GM12878 (cell line): ENCODE results near the gene TAB2. TPM values are rescaled to one million over a fixed set of nuclear protein-coding genes. Genes with fewer than 3 reads are reported as not detected.

Experiments used
- ASH2L ChIP-seq: fragments of 300-600, 200-600 bp; sonication (generic); IDR thresholded peaks from 2 replicates; pipeline ENCODE4 v1.6.1; 2017; ENCODE audit warnings: low read depth, mild to moderate bottlenecking, borderline replicate concordance
- CBX5 ChIP-seq: sonication (generic); IDR thresholded peaks from 2 replicates; pipeline ENCODE4 v1.6.1; 2016; ENCODE audit warnings: low read depth, moderate library complexity, mild to moderate bottlenecking, inconsistent platforms
- DPF2 ChIP-seq: fragments of 450-650 bp; IDR thresholded peaks from 2 replicates; pipeline ENCODE4 v1.6.1; 2017; ENCODE audit warnings: mild to moderate bottlenecking
- EED ChIP-seq: sonication (generic); IDR thresholded peaks from 2 replicates; pipeline ENCODE4 v1.6.1; 2016; ENCODE audit warnings: antibody characterized with exemption, low read depth
- EGR1 ChIP-seq, 2 experiments: IDR thresholded peaks; 1 replicate in 1 of 2; 2 replicates in 1 of 2; pipeline ENCODE4 v1.6.1; 2011 to 2012; ENCODE audit warnings: low read depth in 2 of 2, low read length in 2 of 2, borderline replicate concordance in 1 of 2, mild to moderate bottlenecking in 1 of 2, moderate library complexity in 1 of 2
- EP300 ChIP-seq, 2 experiments: fragments of 150-350 bp in 1 of 2; IDR thresholded peaks; 2 replicates each; pipeline ENCODE4 v1.6.1; 2011 to 2012; ENCODE audit warnings: low read depth in 2 of 2, low read length in 2 of 2, borderline replicate concordance in 1 of 2, improper control_type of control experiment in 1 of 2, inconsistent platforms in 1 of 2; ENCODE audit not compliant: control insufficient read depth in 1 of 2
- FOS ChIP-seq: IDR thresholded peaks from 3 replicates; pipeline ENCODE4 v1.6.1; 2011; ENCODE audit warnings: borderline replicate concordance; ENCODE audit not compliant: insufficient read length; ENCODE audit errors: extremely low read depth
- GATAD2B ChIP-seq: fragments of 450-650 bp; conservative IDR thresholded peaks from 2 replicates; pipeline ENCODE4 v1.6.1; 2017; ENCODE audit warnings: low read depth, mild to moderate bottlenecking, moderate library complexity
- KLF5 ChIP-seq: fragments of 450-650 bp; IDR thresholded peaks from 2 replicates; pipeline ENCODE4 v1.6.1; 2014; ENCODE audit warnings: mild to moderate bottlenecking; ENCODE audit not compliant: partially characterized antibody
- MEF2B ChIP-seq: fragments of 450-650 bp; IDR thresholded peaks from 2 replicates; pipeline ENCODE4 v1.6.1; 2018; ENCODE audit warnings: mild to moderate bottlenecking, moderate library complexity; ENCODE audit not compliant: partially characterized antibody, poor library complexity, severe bottlenecking
- MTA2 ChIP-seq: fragments of 450-650 bp; IDR thresholded peaks from 2 replicates; pipeline ENCODE4 v1.6.1; 2016; ENCODE audit warnings: low read depth, mild to moderate bottlenecking, moderate library complexity
- MXI1 ChIP-seq: fragments of 150-350 bp; IDR thresholded peaks from 2 replicates; pipeline ENCODE4 v1.6.1; 2011; ENCODE audit warnings: low read depth, mild to moderate bottlenecking, inconsistent platforms, low read length, improper control_type of control experiment
- NBN ChIP-seq: fragments of 450-650 bp; IDR thresholded peaks from 2 replicates; pipeline ENCODE4 v1.6.1; 2016
- NFXL1 ChIP-seq: fragments of 450-650 bp; IDR thresholded peaks from 2 replicates; pipeline ENCODE4 v1.6.1; 2017; ENCODE audit warnings: antibody characterized with exemption, mild to moderate bottlenecking, borderline replicate concordance
- NFYA ChIP-seq: IDR thresholded peaks from 2 replicates; pipeline ENCODE4 v1.6.1; 2011; ENCODE audit warnings: low read depth, mild to moderate bottlenecking, low read length, improper control_type of control experiment, borderline replicate concordance
- NR2F1 ChIP-seq: fragments of 450-650 bp; conservative IDR thresholded peaks from 2 replicates; pipeline ENCODE4 v1.6.1; 2017; ENCODE audit warnings: mild to moderate bottlenecking
- NRF1 ChIP-seq: conservative IDR thresholded peaks from 2 replicates; pipeline ENCODE4 v1.6.1; 2011; ENCODE audit warnings: mild to moderate bottlenecking, low read depth, low read length, improper control_type of control experiment
- PAX5 ChIP-seq: IDR thresholded peaks from 2 replicates; pipeline ENCODE4 v1.6.1; 2011; ENCODE audit warnings: low read depth, low read length, borderline replicate concordance
- PBX3 ChIP-seq: IDR thresholded peaks from 2 replicates; pipeline ENCODE4 v1.6.1; 2011; ENCODE audit warnings: mild to moderate bottlenecking, low read depth, low read length, moderate library complexity; ENCODE audit not compliant: insufficient replicate concordance
- PML ChIP-seq: IDR thresholded peaks from 2 replicates; pipeline ENCODE4 v1.6.1; 2012; ENCODE audit warnings: low read length, inconsistent platforms
- POLR2AphosphoS5 ChIP-seq: IDR thresholded peaks from 2 replicates; pipeline ENCODE4 v1.6.1; 2011; ENCODE audit warnings: mild to moderate bottlenecking, low read length, inconsistent platforms
- SIN3A ChIP-seq: IDR thresholded peaks from 2 replicates; pipeline ENCODE4 v1.6.1; 2012; ENCODE audit warnings: low read depth, low read length, improper control_type of control experiment
- SMAD1 ChIP-seq: fragments of 450-650 bp; IDR thresholded peaks from 2 replicates; pipeline ENCODE4 v1.6.1; 2018; ENCODE audit warnings: mild to moderate bottlenecking, low read depth; ENCODE audit not compliant: partially characterized antibody
- SREBF2 ChIP-seq: IDR thresholded peaks from 2 replicates; pipeline ENCODE4 v1.6.1; 2012; ENCODE audit warnings: mild to moderate bottlenecking, low read length
- STAT1 ChIP-seq: fragments of 450-650 bp; conservative IDR thresholded peaks from 2 replicates; pipeline ENCODE4 v1.6.1; 2014; ENCODE audit warnings: antibody characterized with exemption, mild to moderate bottlenecking
- TARDBP ChIP-seq: IDR thresholded peaks from 2 replicates; pipeline ENCODE4 v1.6.1; 2016; ENCODE audit warnings: borderline replicate concordance
- TBL1XR1 ChIP-seq: IDR thresholded peaks from 2 replicates; pipeline ENCODE4 v1.6.1; 2012; ENCODE audit warnings: low read depth, low read length, improper control_type of control experiment
- ZBED1 ChIP-seq: IDR thresholded peaks from 2 replicates; pipeline ENCODE4 v1.6.1; 2016; ENCODE audit warnings: borderline replicate concordance
- ZNF217 ChIP-seq: fragments of 450-650 bp; IDR thresholded peaks from 2 replicates; pipeline ENCODE4 v1.6.1; 2017; ENCODE audit warnings: antibody characterized with exemption, mild to moderate bottlenecking
- polyA plus RNA-seq, 11 experiments: library from polyadenylated mRNA; depleted of rRNA in 4 of 11; unstranded in 6 of 11; stranded (reverse) in 5 of 11; fragments of >200 nt; fragmentation: Nextera tagmentation in 4 of 11; fragmentation: Illumina TruSeq in 1 of 11; extraction: Ambion mirVana in 4 of 11; extraction: Trizol in 1 of 11; gene quantifications; 1 replicate in 1 of 11; 2 replicates in 10 of 11; pipeline versions ENCODE4 v1.2.1 to v1.2.3, GENCODE V29; 2011 to 2016; ENCODE audit warnings: inconsistent platforms in 2 of 11, missing spikeins in 2 of 11, low read depth in 1 of 11
- total RNA-seq, 4 experiments: library from RNA; depleted of rRNA in 3 of 4; stranded (reverse); fragments of >200 nt in 3 of 4; fragmentation: Illumina TruSeq in 1 of 4; extraction: Trizol in 1 of 4; gene quantifications; 2 replicates each; pipeline versions ENCODE4 v1.2.1 to v1.2.3, GENCODE V29; 2013 to 2021
- TF ChIP-seq, protein P1 (sequence below): fragments of 450-650 bp; IDR thresholded peaks from 2 replicates; pipeline ENCODE4 v1.6.1; 2016; ENCODE audit warnings: mild to moderate bottlenecking

TAB2 gene
- total and polyA plus RNA-seq, 10 of the 15 experiments (the other 5 are each of a cell fraction or from before 2014, with no cell fraction given) = 8.9 to 66.3 (median 23.0) TPM

DNA sequence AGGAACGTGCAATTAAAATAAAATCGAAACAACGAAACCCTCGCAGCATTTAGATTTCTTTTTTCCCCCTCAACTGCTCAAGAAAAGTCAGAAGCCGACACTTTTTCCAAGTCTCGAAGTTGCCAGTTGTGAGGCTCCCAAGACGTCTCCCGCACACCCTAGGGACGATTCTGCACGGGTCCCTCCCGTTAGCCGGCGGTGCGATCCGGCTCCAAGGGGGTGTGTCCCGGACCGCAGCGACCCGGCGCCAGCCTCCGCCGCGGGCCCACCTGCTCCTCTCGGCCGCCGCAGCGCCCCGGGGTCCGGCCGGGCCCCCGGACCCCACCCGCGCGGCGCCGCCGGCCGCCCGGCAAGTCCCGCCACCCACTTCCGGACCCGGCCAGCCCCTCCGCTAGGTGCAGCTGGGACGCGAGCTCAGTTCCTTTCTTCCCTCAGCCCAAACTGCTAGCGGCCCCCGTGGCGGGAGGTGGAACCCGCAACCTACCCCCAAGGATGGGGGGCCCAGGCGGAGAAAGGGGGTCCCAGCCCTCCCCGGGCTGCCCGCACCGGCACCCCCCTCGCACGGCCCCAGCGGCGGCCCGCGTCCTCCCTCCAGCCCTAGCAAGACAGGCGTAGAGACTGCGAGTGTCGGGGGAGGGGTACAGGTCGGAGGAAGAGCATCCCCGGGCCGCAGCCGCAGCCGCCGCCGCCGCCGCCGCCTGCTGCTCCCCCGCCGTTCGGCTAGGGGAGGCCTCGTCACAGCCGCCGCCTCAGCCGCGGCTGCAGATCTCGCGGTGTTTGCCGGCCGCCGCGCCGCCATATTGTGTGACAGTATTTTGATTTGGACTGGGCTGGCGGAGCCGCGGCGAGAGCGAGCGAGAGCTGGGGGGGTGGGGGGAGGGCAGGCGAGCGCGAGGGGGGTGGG is 520 bp upstream of the TAB2 start (continued):
- peak; percentile 90 for TF ChIP-seq DPF2
- no peak for TF ChIP-seq SREBF2
- TF ChIP-seq, protein P1, sequence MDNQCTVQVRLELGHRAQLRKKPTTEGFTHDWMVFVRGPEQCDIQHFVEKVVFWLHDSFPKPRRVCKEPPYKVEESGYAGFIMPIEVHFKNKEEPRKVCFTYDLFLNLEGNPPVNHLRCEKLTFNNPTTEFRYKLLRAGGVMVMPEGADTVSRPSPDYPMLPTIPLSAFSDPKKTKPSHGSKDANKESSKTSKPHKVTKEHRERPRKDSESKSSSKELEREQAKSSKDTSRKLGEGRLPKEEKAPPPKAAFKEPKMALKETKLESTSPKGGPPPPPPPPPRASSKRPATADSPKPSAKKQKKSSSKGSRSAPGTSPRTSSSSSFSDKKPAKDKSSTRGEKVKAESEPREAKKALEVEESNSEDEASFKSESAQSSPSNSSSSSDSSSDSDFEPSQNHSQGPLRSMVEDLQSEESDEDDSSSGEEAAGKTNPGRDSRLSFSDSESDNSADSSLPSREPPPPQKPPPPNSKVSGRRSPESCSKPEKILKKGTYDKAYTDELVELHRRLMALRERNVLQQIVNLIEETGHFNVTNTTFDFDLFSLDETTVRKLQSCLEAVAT = peak; percentile 72
- TF ChIP-seq SMAD1 = no peak
- TF ChIP-seq POLR2AphosphoS5 = no peak; the same call in 1 of the 2 replicates
- TF ChIP-seq NR2F1 = peak; percentile 72; the same call in 1 of the 2 replicates
- TF ChIP-seq CBX5 = peak; percentile 32; the same call in 1 of the 2 replicates
- no peak for TF ChIP-seq ZBED1
- TF ChIP-seq MEF2B = no peak
- no peak for TF ChIP-seq NRF1
- peak in 1 of 2 experiments; percentile 43; a peak in 1 of 3 replicates for TF ChIP-seq EGR1 (IDR thresholded peaks at IDR 0.05; ENCODE audit: borderline replicate concordance in 1 of 2, low read depth in 2 of 2, low read length in 2 of 2)
- TF ChIP-seq STAT1 = 0 out of 2 replicates have a peak, but pooled peaks have one; percentile 70
- TF ChIP-seq TBL1XR1 = no peak; the same call in 1 of the 2 replicates
- peak; percentile 98 for TF ChIP-seq GATAD2B
- peak; percentile 85 for TF ChIP-seq NBN
- TF ChIP-seq KLF5 = peak; percentile 63
- peak; percentile 38; the same call in 1 of the 2 replicates for TF ChIP-seq PML
- TF ChIP-seq EP300 (IDR thresholded peaks at IDR 0.05; ENCODE audit: borderline replicate concordance in 1 of 2, control insufficient read depth in 1 of 2, low read depth in 2 of 2, low read length in 2 of 2) = no peak
- peak; percentile 42; the same call in 1 of the 2 replicates for TF ChIP-seq ASH2L
- TF ChIP-seq NFXL1 = no peak
- peak; percentile 38; the same call in 1 of the 2 replicates for TF ChIP-seq TARDBP
- no peak for TF ChIP-seq FOS
- no peak for TF ChIP-seq PAX5
- 0 out of 2 replicates have a peak, but pooled peaks have one; percentile 22 for TF ChIP-seq SIN3A
- 0 out of 2 replicates have a peak, but pooled peaks have one; percentile 21 for TF ChIP-seq EED
- TF ChIP-seq ZNF217 = peak; percentile 65; the same call in 1 of the 2 replicates
- TF ChIP-seq MXI1 = no peak
- TF ChIP-seq PBX3 = no peak
- no peak for TF ChIP-seq MTA2
- no peak for TF ChIP-seq NFYA
